Neural cell (in vitro differentiated cells): ENCODE results near the gene CASP10. TPM values are rescaled to one million over a fixed set of nuclear protein-coding genes. Genes with fewer than 3 reads are reported as not detected.

Experiments used
- H2AFZ ChIP-seq: fragments of 200-600, 300-800 bp; sonication (generic), shearing (Covaris generic); 2 replicates; pipeline ENCODE4 v1.6.0; 2014; ENCODE audit warnings: low read depth, mild to moderate bottlenecking, antibody characterized with exemption, low read length, moderate library complexity
- H3F3A ChIP-seq: fragments of 200-600 bp; shearing (Covaris generic); 2 replicates; pipeline ENCODE4 v1.6.1; 2016; ENCODE audit warnings: mild to moderate bottlenecking, moderate library complexity, mixed read lengths, antibody characterized with exemption, low read length; ENCODE audit not compliant: insufficient read depth, poor library complexity, severe bottlenecking
- H3K27ac ChIP-seq: fragments of 200-600, 300-800 bp; sonication (generic), shearing (Covaris generic); 2 replicates; pipeline ENCODE4 v1.5.1; 2014; ENCODE audit warnings: mild to moderate bottlenecking, low read length, moderate library complexity
- H3K27me3 ChIP-seq: fragments of 300-800, 200-600 bp; sonication (generic), shearing (Covaris generic); 2 replicates; pipeline ENCODE4 v1.6.0; 2014; ENCODE audit warnings: mild to moderate bottlenecking, low read depth, low read length, moderate library complexity; ENCODE audit not compliant: insufficient read depth
- H3K36me3 ChIP-seq: fragments of 300-800, 200-600 bp; sonication (generic), shearing (Covaris generic); 2 replicates; pipeline ENCODE4 v1.5.1; 2014; ENCODE audit warnings: mild to moderate bottlenecking, antibody characterized with exemption, low read length, moderate library complexity; ENCODE audit not compliant: insufficient read depth
- H3K4me2 ChIP-seq: fragments of 300-800, 200-600 bp; sonication (generic), shearing (Covaris generic); 2 replicates; pipeline ENCODE4 v1.6.0; 2014; ENCODE audit warnings: mild to moderate bottlenecking, low read length
- H3K4me3 ChIP-seq: fragments of 300-800, 200-600 bp; sonication (generic), shearing (Covaris generic); 2 replicates; pipeline ENCODE4 v1.5.1; 2014; ENCODE audit warnings: mild to moderate bottlenecking, low read length, moderate library complexity
- H3K79me2 ChIP-seq: fragments of 200-600 bp; shearing (Covaris generic); replicated peaks from 2 replicates; pipeline ENCODE4 v1.6.0; 2014; ENCODE audit warnings: mild to moderate bottlenecking, low read length, moderate library complexity; ENCODE audit not compliant: insufficient read depth
- H3K9ac ChIP-seq: fragments of 300-800, 200-600 bp; sonication (generic), shearing (Covaris generic); 2 replicates; pipeline ENCODE4 v1.6.1; 2016; ENCODE audit warnings: mild to moderate bottlenecking, low read length, mixed read lengths
- H3K9me2 ChIP-seq: fragments of 200-600 bp; shearing (Covaris generic); 2 replicates; pipeline ENCODE4 v1.6.1; 2016; ENCODE audit warnings: mild to moderate bottlenecking, low read length, mixed read lengths; ENCODE audit not compliant: insufficient read depth
- H3K9me3 ChIP-seq: fragments of 200-600, 300-800 bp; sonication (generic), shearing (Covaris generic); 2 replicates; pipeline ENCODE4 v1.6.1; 2016; ENCODE audit warnings: mild to moderate bottlenecking, mixed run types, low read length, moderate library complexity, mixed read lengths
- H4K20me1 ChIP-seq: fragments of 200-600 bp; shearing (Covaris generic); 2 replicates; pipeline ENCODE4 v1.6.1; 2016; ENCODE audit warnings: mild to moderate bottlenecking, mixed run types; ENCODE audit not compliant: insufficient read depth
- EP300 ChIP-seq: fragments of 450-650 bp; conservative IDR thresholded peaks from 2 replicates; pipeline ENCODE4 v1.6.1; 2014; ENCODE audit warnings: antibody characterized with exemption, mild to moderate bottlenecking, moderate library complexity; ENCODE audit not compliant: poor library complexity, severe bottlenecking
- EZH2 ChIP-seq: fragments of 200-600, 300-800 bp; shearing (Covaris generic), sonication (generic); IDR thresholded peaks from 2 replicates; pipeline ENCODE4 v1.6.1; 2014; ENCODE audit warnings: antibody characterized with exemption, low read length, borderline replicate concordance, mild to moderate bottlenecking; ENCODE audit not compliant: insufficient read depth, poor library complexity, severe bottlenecking
- MXI1 ChIP-seq: fragments of 450-650 bp; conservative IDR thresholded peaks from 2 replicates; pipeline ENCODE4 v1.6.1; 2014; ENCODE audit warnings: antibody characterized with exemption, mild to moderate bottlenecking; ENCODE audit not compliant: poor library complexity, severe bottlenecking
- POLR2AphosphoS5 ChIP-seq: IDR thresholded peaks from 2 replicates; pipeline ENCODE4 v1.6.1; 2012
- RAD21 ChIP-seq: fragments of 450-650 bp; conservative IDR thresholded peaks from 2 replicates; pipeline ENCODE4 v1.6.1; 2014; ENCODE audit warnings: antibody characterized with exemption, mild to moderate bottlenecking, moderate library complexity
- SMC3 ChIP-seq: fragments of 450-650 bp; conservative IDR thresholded peaks from 2 replicates; pipeline ENCODE4 v1.6.1; 2014; ENCODE audit warnings: antibody characterized with exemption, mild to moderate bottlenecking, moderate library complexity; ENCODE audit not compliant: poor library complexity
- TAF1 ChIP-seq: IDR thresholded peaks from 2 replicates; pipeline ENCODE4 v1.6.1; 2012; ENCODE audit warnings: low read depth
- polyA plus RNA-seq: library from polyadenylated mRNA; depleted of rRNA; stranded (reverse); fragments of >200 nt; gene quantifications from 2 replicates; pipeline ENCODE4 v1.2.3, GENCODE V29; 2014
- TF ChIP-seq, protein P1 (sequence below): IDR thresholded peaks from 2 replicates; pipeline ENCODE4 v1.6.1; 2012; ENCODE audit warnings: borderline replicate concordance
- TF ChIP-seq, protein P2 (sequence below): fragments of 450-650 bp; IDR thresholded peaks from 2 replicates; pipeline ENCODE4 v1.5.1; 2014; ENCODE audit warnings: antibody characterized with exemption, mild to moderate bottlenecking, moderate library complexity; ENCODE audit not compliant: poor library complexity, severe bottlenecking

CASP10 gene
- polyA plus RNA-seq, 1 donor from 2014 or later = not detected

DNA sequence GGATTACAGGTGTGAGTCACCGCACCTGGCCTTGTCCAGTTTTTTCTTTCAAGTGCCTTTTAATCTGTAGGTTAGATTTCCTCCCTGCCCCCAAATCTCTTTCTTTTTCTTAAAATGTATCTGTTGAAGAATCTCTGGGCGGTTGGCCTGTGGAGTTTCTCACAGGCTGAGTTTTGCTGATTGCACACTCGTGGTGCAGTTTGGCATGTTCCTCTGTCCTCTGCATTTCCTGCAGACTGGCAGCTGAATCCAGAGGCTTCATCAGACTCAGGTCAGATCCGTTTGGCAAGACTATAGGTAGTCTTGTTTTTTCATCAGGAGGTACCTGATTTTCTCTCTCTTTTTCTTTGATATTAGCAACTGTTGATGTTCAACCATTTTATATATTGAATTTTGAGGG is 5.5 kb downstream of the CASP10 start:
- Histone ChIP-seq H3K9ac (no peak overlapping the region), H3F3A (no peaks in the 10 kb centered on the region), H3K4me2 (no peak overlapping the region), H3K4me3 (no peak overlapping the region), H3K9me3 (no peaks in the 10 kb centered on the region), H3K36me3 (no peaks in the 10 kb centered on the region), H2AFZ (no peak overlapping the region), H3K27ac (no peak overlapping the region), H3K9me2 (no peaks in the 10 kb centered on the region), H3K27me3 (no peaks in the 10 kb centered on the region), H3K79me2 (no peaks in the 10 kb centered on the region), H4K20me1 (no peaks in the 10 kb centered on the region)
- TF ChIP-seq RAD21 (no peak), MXI1 (no peak), SMC3 (no peak), POLR2AphosphoS5 (no peak), TAF1 (no peak)
- TF ChIP-seq, protein P1, sequence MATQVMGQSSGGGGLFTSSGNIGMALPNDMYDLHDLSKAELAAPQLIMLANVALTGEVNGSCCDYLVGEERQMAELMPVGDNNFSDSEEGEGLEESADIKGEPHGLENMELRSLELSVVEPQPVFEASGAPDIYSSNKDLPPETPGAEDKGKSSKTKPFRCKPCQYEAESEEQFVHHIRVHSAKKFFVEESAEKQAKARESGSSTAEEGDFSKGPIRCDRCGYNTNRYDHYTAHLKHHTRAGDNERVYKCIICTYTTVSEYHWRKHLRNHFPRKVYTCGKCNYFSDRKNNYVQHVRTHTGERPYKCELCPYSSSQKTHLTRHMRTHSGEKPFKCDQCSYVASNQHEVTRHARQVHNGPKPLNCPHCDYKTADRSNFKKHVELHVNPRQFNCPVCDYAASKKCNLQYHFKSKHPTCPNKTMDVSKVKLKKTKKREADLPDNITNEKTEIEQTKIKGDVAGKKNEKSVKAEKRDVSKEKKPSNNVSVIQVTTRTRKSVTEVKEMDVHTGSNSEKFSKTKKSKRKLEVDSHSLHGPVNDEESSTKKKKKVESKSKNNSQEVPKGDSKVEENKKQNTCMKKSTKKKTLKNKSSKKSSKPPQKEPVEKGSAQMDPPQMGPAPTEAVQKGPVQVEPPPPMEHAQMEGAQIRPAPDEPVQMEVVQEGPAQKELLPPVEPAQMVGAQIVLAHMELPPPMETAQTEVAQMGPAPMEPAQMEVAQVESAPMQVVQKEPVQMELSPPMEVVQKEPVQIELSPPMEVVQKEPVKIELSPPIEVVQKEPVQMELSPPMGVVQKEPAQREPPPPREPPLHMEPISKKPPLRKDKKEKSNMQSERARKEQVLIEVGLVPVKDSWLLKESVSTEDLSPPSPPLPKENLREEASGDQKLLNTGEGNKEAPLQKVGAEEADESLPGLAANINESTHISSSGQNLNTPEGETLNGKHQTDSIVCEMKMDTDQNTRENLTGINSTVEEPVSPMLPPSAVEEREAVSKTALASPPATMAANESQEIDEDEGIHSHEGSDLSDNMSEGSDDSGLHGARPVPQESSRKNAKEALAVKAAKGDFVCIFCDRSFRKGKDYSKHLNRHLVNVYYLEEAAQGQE = no peak

GRCh38 chr2:201191132-201191875 is 8.4 kb downstream of the CASP10 start:
- Histone ChIP-seq H3K9me3 (no peaks in the 10 kb centered on the region), H3K36me3 (no peaks in the 10 kb centered on the region), H4K20me1 (no peaks in the 10 kb centered on the region), H3K27ac (no peak overlapping the region), H3F3A (no peaks in the 10 kb centered on the region), H3K9ac (no peak overlapping the region), H3K4me2 (no peak overlapping the region), H3K79me2 (no peaks in the 10 kb centered on the region), H3K4me3 (no peak overlapping the region), H2AFZ (no peak overlapping the region), H3K27me3 (no peaks in the 10 kb centered on the region), H3K9me2 (no peaks in the 10 kb centered on the region)
- no peak for TF ChIP-seq EP300

DNA sequence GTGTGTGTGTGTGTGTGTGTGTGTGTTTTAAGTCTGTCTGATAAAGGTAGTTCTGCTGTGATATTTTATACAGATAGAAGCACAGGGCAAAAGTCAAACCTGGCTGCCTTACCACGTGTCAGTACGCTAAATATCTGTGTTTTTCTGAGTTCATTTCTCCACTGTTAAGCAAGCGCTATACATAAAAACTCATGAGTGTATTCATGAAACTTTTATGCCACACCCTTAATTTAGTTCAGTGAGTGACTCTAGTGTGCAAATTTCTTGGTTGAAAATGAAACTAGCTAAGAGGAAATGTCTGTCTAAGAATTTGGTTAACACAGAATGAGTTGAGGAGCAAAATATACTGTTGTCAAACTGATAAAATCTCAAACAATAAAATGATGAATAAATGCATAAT is 11.2 kb downstream of the CASP10 start:
- Histone ChIP-seq H3F3A (no peaks in the 10 kb centered on the region), H3K36me3 (no peaks in the 10 kb centered on the region), H3K27me3 (no peaks in the 10 kb centered on the region), H3K9me3 (no peaks in the 10 kb centered on the region), H3K4me2 (no peak overlapping the region), H3K9me2 (no peaks in the 10 kb centered on the region), H3K79me2 (no peaks in the 10 kb centered on the region), H2AFZ (no peak overlapping the region), H4K20me1 (no peaks in the 10 kb centered on the region), H3K9ac (no peak overlapping the region), H3K27ac (no peak overlapping the region), H3K4me3 (no peak overlapping the region)
- no peak for TF ChIP-seq SMC3
- TF ChIP-seq EP300 = no peak
- TF ChIP-seq, protein P2, sequence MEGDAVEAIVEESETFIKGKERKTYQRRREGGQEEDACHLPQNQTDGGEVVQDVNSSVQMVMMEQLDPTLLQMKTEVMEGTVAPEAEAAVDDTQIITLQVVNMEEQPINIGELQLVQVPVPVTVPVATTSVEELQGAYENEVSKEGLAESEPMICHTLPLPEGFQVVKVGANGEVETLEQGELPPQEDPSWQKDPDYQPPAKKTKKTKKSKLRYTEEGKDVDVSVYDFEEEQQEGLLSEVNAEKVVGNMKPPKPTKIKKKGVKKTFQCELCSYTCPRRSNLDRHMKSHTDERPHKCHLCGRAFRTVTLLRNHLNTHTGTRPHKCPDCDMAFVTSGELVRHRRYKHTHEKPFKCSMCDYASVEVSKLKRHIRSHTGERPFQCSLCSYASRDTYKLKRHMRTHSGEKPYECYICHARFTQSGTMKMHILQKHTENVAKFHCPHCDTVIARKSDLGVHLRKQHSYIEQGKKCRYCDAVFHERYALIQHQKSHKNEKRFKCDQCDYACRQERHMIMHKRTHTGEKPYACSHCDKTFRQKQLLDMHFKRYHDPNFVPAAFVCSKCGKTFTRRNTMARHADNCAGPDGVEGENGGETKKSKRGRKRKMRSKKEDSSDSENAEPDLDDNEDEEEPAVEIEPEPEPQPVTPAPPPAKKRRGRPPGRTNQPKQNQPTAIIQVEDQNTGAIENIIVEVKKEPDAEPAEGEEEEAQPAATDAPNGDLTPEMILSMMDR = no peak
- no peak for TF ChIP-seq RAD21
- TF ChIP-seq, protein P1 = no peak
- no peak for TF ChIP-seq POLR2AphosphoS5
- TF ChIP-seq EZH2 = no peak
- no peak for TF ChIP-seq TAF1
- no peak for TF ChIP-seq MXI1
